Gastrocnemius medialis (tissue), 4 donors: ENCODE data around the gene SLC5A2. TPM values are rescaled to one million over a fixed set of nuclear protein-coding genes. Genes with fewer than 3 reads are reported as not detected.

ENCODE experiments used
- ATAC-seq, 2 donors: fragments of 150-250 bp; one replicate each; pipeline ENCODE4 v1.9.1; 2016
- DNase-seq, 2 donors: peaks; one replicate each; pipeline ENCODE4 v3.0.0-alpha.2; 2019
- H3K27ac ChIP-seq, 4 donors: fragments of 200-600 bp; sonication (generic); 1 replicate in 1 of 4; 2 replicates in 3 of 4; pipeline ENCODE4 v1.5.1; 2016 to 2018; ENCODE audit warnings: mild to moderate bottlenecking in 2 of 4, moderate library complexity in 1 of 4
- H3K27me3 ChIP-seq, 3 donors: fragments of 200-600 bp; sonication (generic) in 2 of 3; 1 replicate in 1 of 3; 2 replicates in 2 of 3; pipeline versions ENCODE4 v1.5.1 to v1.6.0; 2016 to 2019; ENCODE audit warnings: mild to moderate bottlenecking in 1 of 3, moderate library complexity in 1 of 3
- H3K36me3 ChIP-seq, 2 donors: fragments of 200-600 bp; sonication (generic) in 1 of 2; one replicate each; pipeline ENCODE4 v1.5.1; 2017 to 2018
- H3K4me1 ChIP-seq, 2 donors: fragments of 200-600 bp; sonication (generic) in 1 of 2; one replicate each; pipeline ENCODE4 v1.5.1; 2016 to 2017; ENCODE audit warnings: mild to moderate bottlenecking in 2 of 2
- H3K4me3 ChIP-seq, 4 donors: fragments of 200-600 bp; sonication (generic) in 3 of 4; 1 replicate in 1 of 4; 2 replicates in 3 of 4; pipeline ENCODE4 v1.5.1; 2016 to 2019; ENCODE audit warnings: mild to moderate bottlenecking in 2 of 4
- H3K9me3 ChIP-seq, 3 donors: fragments of 200-600 bp; sonication (generic) in 2 of 3; 1 replicate in 1 of 3; 2 replicates in 2 of 3; pipeline ENCODE4 v1.5.1; 2016 to 2019
- POLR2A ChIP-seq, 2 donors: fragments of 450-650 bp; IDR thresholded peaks; one replicate each; pipeline ENCODE4 v1.6.1; 2017; ENCODE audit warnings: antibody characterized with exemption in 2 of 2, mild to moderate bottlenecking in 2 of 2, moderate library complexity in 2 of 2
- in situ Hi-C, 4 donors: fragments of 200-750 bp; cut with MboI; loops; one replicate each; pipeline versions ENCODE4 v1.15.0 to v1.8.0; 2017; ENCODE audit warnings: low sequenced_read_pairs in 4 of 4
- intact Hi-C: fragments of 100-400 bp; cut with DNase I; formaldehyde crosslinking; loops from one replicate; pipeline ENCODE4 v1.15.1; 2023; ENCODE audit warnings: low total_unique reads
- total RNA-seq, 4 donors: library from RNA; depleted of rRNA; stranded (reverse); fragments of >200 nt; gene quantifications; one replicate each; pipeline versions ENCODE4 v1.1.0 to v1.2.3, GENCODE V29; 2016
- TF ChIP-seq, protein P1 (sequence below), 5 experiments: fragments of 450-650 bp in 3 of 5; fragments of 200-600 bp in 2 of 5; sonication (generic) in 2 of 5; IDR thresholded peaks in 4 of 5; conservative IDR thresholded peaks in 1 of 5; 1 replicate in 4 of 5; 2 replicates in 1 of 5; pipeline ENCODE4 v1.5.1; 2016 to 2019; ENCODE audit warnings: antibody characterized with exemption in 5 of 5, mild to moderate bottlenecking in 3 of 5, moderate library complexity in 3 of 5

SLC5A2 gene
- total RNA-seq, 4 donors from 2014 or later: not detected

DNA sequence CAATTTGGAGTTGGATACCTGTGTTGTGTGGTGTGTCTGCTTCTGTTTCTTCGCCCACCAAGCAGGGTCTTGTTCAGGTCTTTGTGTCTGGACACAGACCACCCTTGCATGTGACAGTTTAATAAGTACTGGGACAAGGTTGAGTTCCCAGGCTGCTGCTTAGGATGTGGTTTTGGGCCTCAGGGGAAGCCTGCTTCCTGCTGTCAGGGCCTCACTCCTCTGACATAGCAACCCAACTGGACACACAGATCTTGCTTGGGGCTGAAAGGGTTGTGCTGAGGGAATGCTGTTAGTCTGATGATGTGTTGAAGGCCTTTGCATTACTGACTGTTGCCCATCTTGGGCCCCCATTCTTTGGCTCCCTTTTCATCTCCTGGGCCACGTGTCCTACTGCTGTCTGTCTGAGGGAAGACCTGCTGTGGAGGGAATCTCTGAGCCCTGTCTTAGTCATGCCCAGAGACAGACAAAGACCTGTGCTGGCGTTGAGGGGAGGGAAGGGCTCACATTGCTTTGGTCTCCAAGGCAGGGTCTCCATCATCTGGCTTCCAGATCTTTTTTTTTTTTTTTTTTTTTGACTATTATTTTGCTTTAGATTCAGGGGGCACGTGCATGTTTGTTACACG is 15.7 kb upstream of the SLC5A2 start:
- H3K9me3 ChIP-seq: no peaks in the 10 kb centered on the region
- no peak overlapping the region for H3K4me3 ChIP-seq
- ATAC-seq (no peak), DNase-seq (no peak)
- in situ Hi-C loops (no loop called here), intact Hi-C loops (no loop called here)
- H3K4me1 ChIP-seq: peaks cover 0 to 11% of the 10 kb centered on the region in 2 donors
- H3K36me3 ChIP-seq: peaks cover 0 to 49% of the 10 kb centered on the region in 2 donors
- TF ChIP-seq, protein P1, sequence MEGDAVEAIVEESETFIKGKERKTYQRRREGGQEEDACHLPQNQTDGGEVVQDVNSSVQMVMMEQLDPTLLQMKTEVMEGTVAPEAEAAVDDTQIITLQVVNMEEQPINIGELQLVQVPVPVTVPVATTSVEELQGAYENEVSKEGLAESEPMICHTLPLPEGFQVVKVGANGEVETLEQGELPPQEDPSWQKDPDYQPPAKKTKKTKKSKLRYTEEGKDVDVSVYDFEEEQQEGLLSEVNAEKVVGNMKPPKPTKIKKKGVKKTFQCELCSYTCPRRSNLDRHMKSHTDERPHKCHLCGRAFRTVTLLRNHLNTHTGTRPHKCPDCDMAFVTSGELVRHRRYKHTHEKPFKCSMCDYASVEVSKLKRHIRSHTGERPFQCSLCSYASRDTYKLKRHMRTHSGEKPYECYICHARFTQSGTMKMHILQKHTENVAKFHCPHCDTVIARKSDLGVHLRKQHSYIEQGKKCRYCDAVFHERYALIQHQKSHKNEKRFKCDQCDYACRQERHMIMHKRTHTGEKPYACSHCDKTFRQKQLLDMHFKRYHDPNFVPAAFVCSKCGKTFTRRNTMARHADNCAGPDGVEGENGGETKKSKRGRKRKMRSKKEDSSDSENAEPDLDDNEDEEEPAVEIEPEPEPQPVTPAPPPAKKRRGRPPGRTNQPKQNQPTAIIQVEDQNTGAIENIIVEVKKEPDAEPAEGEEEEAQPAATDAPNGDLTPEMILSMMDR (IDR thresholded peaks at IDR 0.05 in 4 of 5, conservative IDR thresholded peaks at IDR 0.05 in 1 of 5): no peak
- TF ChIP-seq POLR2A (IDR thresholded peaks at IDR 0.05): no peak
- H3K27ac ChIP-seq: no peak overlapping the region
- H3K27me3 ChIP-seq: peaks cover 0 to 3% (median 0%) of the 10 kb centered on the region in 3 donors

DNA sequence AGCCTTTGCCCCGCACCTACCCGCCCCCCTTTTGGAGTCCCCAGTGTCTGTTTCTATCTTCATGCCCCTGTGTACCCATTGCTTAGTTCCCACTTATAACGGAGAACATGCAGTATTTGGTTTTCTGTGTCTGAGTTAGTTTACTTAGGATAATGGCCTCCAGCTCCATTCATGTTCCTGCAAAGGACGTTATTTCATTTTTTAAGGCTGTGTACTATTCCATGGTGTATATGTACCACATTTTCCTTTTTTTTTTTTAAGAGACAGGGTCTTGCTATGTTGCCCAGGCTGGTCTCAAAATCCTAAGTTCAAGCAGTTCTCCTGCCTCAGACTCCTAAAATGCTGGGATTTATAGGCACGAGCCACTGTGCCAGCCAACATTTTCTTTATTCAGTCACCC is 15.1 kb upstream of the SLC5A2 start:
- in situ Hi-C loops: no loop called here
- no peak overlapping the region for H3K4me3 ChIP-seq
- H3K27me3 ChIP-seq: peaks cover 0 to 4% (median 3%) of the 10 kb centered on the region in 3 donors
- peaks cover 0 to 11% of the 10 kb centered on the region in 2 donors for H3K4me1 ChIP-seq
- intact Hi-C loops: no loop called here
- TF ChIP-seq, protein P1 (IDR thresholded peaks at IDR 0.05 in 4 of 5, conservative IDR thresholded peaks at IDR 0.05 in 1 of 5): no peak
- DNase-seq (no peak), ATAC-seq (no peak)
- H3K9me3 ChIP-seq: no peaks in the 10 kb centered on the region
- no peak overlapping the region for H3K27ac ChIP-seq
- peaks cover 0 to 43% of the 10 kb centered on the region in 2 donors for H3K36me3 ChIP-seq

DNA sequence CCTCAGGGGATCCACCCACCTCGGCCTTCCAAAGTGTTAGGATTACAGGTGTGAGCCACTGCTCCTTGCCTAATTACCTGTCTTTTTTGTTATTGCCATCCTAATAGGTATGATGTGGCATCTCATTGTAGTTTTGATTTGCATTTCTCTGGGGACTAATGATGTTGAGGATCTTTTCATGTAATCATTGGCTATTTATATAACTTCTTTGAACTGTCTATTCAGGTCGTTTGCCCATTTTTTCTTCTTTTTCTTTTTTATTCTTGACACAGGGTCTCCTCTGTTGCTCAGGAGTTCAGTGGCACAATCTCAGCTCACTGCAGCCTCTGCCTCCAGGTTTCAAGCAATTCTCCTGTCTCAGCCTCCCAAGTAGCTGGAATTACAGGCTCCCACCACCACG is 12.3 kb upstream of the SLC5A2 start:
- ATAC-seq: no peak
- peaks cover 0 to 17% of the 10 kb centered on the region in 2 donors for H3K36me3 ChIP-seq
- H3K4me3 ChIP-seq: no peak overlapping the region
- H3K4me1 ChIP-seq: peaks cover 0 to 11% of the 10 kb centered on the region in 2 donors
- no peak for TF ChIP-seq POLR2A (IDR thresholded peaks at IDR 0.05)
- TF ChIP-seq, protein P1 (IDR thresholded peaks at IDR 0.05 in 4 of 5, conservative IDR thresholded peaks at IDR 0.05 in 1 of 5): no peak
- peak overlapping the region; percentile 83 to 89 (median 87) for H3K27ac ChIP-seq
- no peak for DNase-seq
- H3K27me3 ChIP-seq: peaks cover 0 to 5% (median 3%) of the 10 kb centered on the region in 3 donors
- in situ Hi-C loops (no loop called here), intact Hi-C loops (loop anchor here (5.0 kb wide), 2 partner anchors 242 to 402 kb away; partner anchors contain the start of gene ZNF267)
- no peaks in the 10 kb centered on the region for H3K9me3 ChIP-seq

DNA sequence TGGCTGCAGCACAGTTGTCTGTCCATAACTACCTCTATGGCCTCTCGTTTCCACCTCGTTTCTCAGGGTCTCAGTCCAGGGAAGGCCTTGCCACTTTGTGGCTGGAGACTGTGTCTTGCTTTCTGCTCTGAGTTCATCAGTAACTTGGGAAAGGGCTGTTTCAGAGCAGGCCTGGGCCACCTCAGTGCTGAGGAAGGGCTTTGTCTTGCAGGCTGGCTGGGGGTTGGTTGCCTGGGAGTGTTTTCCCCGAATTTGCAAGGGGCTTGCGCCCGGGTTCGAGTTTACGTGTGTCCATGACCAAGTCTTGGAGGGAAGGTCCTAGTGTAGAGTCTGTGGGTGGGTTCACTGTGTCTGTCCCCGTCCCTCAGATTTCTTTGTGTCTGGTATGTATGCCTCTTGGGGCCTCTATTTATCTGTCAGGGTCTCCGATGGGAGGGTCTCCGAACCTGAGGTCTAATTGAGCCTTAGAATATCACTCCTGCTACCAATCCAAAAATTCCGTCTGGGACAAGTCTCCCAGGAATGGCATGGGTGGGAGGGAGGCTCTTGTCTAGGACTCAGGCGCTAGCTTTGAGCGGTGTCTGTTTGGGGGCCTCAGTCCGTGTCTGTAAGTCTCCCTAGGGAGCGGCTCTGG is 11.6 kb upstream of the SLC5A2 start:
- TF ChIP-seq, protein P1 (IDR thresholded peaks at IDR 0.05 in 4 of 5, conservative IDR thresholded peaks at IDR 0.05 in 1 of 5): no peak
- TF ChIP-seq POLR2A (IDR thresholded peaks at IDR 0.05): no peak
- in situ Hi-C loops (no loop called here), intact Hi-C loops (loop anchor here (5.0 kb wide), 2 partner anchors 241 to 401 kb away; partner anchors contain the start of gene ZNF267)
- peaks cover 0 to 10% of the 10 kb centered on the region in 2 donors for H3K36me3 ChIP-seq
- H3K9me3 ChIP-seq: no peaks in the 10 kb centered on the region
- H3K27me3 ChIP-seq: peaks cover 0 to 9% (median 5%) of the 10 kb centered on the region in 3 donors
- H3K4me1 ChIP-seq: peaks cover 0 to 11% of the 10 kb centered on the region in 2 donors
- peak overlapping the region; percentile 83 to 89 (median 87) for H3K27ac ChIP-seq
- DNase-seq (no peak), ATAC-seq (no peak)
- peak overlapping the region; percentile 63 to 76 (median 67) for H3K4me3 ChIP-seq
